Measurements from ENCODE around the gene NCAPD2. TPM values are rescaled to one million over a fixed set of nuclear protein-coding genes. Genes with fewer than 3 reads are reported as not detected.
"Not testable (repeated sequence)": the region's sequence is repeated elsewhere in the genome, so short reads cannot be mapped to it uniquely, and the experiment has no call there.

The NCAPD2 gene
- total RNA-seq, 1 experiment from 2014 or later: 187 TPM

DNA sequence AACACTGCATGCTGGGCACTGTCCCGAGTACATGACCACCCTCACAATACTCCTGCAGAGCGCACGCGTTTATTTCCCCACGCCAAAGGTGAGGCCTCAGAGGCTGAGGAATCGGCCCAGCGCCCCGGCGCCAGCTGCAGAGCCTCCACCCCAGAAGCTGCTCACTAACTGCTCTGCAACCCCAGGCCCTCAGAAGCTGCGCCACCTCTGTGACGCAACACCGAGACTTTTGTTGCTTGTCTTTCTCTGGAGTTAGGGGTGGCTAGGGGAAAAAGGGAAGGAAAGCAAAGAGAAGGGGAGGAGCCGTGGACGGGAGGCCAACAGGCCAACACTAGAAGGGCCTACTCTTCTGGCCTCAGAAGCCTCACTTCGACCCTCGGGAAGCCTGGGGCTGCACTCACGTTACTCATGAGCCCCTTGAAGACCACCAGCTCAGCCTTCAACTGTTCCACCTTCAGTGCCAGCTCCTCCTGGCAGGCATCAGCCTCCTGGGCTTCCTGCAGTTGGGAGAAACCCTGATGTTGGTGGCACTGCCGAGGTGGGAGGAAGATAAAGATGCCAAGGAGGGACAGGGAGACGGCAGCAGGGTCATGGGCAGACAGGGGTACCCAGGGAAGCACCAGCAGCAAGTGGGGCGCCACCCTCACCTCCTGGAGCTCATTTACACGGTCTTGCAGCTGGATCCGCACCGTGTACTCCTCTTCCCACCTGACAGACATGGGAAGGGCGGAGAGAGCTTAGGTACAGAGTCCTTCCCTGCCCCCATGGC lies 56.6 kb downstream of the NCAPD2 start:
- no peak for DNase-seq (ENCODE audit: low spot score)

DNA sequence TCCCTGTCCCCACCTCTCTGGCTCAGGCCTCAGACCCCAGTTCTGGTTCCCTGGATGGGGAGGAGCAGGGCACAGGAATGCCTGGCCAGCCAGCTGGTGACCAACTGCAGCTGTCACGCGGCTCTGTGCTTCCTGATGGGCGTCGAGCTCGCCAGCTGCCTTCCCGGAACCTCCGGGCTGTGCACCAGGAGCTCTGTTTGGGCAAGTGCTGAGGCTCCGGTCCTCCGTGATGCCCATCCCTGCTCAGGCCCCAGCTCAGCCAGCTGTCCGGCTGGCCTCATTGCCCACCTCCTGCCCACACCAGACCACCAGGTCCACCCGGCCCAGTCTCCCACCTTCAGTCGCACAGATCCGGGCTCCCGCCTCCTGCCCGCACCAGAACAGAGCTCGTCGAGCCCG lies 57.2 kb downstream of the NCAPD2 start:
- no peak for DNase-seq (ENCODE audit: low spot score)

DNA sequence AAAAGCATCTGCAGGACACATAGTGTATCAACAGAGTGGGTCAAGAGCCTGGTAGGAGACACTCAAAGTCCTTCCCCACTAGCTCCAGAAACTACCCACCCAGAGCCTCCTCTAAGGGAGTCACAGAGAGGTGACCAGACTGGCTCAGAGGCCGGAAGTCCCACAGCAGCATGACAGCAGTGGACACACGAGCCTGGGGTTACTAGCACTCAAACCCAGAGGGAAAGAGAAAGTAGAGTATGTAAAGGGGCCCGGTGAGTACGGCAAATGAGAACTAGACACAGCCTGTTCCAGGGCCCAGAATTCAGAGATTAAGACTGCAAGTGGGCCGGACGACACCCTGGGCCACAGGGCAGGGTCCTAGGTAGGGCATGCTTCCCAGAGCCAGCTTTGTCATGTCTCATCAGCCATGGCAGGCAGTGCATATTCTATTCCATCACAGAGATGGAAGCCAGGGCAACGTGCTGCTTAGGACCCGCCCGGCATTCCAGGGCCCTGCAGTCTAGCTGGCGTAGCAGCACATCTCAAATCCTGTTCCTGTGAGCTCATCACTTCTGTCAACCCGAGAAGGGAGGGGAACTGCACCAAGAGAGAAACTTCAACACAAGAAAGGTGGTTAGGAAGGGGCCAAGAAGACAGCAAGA lies 57.7 kb downstream of the NCAPD2 start:
- no peak for DNase-seq (ENCODE audit: low spot score)

DNA sequence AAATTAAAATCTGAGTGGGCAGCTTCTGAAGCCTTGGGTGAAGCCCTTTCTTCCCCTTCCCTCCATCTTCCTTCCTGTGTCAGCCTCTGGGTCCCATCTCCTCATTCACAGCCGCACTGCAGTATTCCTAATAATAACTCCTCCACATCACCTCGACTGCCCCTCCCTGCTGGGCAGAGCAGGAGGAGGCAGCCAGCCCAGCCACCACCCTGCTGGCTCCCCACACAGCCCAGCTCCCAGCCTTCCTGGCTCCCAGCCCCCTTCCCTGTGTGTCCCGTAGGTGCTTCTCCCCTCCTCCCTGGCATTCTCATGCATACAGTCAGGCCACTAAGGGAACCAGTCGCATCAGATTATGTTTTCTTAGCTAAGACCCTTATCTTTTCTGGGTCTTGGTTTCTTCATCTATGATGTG lies 58.2 kb downstream of the NCAPD2 start:
- peak; percentile 53 for DNase-seq (ENCODE audit: low spot score)

DNA sequence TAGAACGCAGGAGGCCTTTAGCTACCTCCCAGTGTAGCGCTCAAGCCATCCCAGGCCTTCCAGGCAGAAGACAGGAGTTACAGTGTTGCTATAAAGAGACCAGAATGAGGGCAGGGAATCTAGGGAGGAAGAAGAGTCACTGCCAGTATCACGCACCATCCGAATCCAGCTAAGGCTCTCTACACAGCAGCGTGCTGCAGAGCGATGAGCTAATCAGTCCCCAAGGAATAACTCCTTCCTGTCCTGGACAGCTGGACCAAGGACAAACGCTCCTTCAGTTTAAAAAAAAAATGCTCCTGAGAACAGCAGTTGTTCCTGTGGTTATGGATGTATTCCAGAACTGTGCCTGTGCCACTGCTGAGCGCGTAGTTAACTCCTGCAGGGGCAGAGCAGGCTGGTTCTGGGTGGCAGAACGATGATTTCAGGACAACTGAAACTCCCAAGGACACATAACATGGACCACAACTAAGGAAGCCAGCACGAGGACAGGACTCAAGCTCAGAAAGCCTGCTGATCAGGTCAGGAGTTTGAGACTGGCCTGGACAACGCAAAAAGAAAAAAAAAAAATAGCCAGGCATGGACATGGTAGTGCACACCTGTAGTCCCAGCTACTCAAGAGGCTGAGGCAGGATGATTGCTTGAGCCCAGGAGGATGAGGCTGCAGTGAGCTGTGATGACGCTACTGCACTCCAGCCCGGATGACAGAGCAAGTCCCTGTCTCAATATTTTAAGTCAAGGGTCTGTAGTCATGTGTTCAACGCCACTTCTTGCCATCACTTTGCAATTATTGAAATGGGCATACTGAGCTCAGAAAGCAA lies 59.4 kb downstream of the NCAPD2 start:
- DNase-seq (ENCODE audit: low spot score): peak; percentile 97

DNA sequence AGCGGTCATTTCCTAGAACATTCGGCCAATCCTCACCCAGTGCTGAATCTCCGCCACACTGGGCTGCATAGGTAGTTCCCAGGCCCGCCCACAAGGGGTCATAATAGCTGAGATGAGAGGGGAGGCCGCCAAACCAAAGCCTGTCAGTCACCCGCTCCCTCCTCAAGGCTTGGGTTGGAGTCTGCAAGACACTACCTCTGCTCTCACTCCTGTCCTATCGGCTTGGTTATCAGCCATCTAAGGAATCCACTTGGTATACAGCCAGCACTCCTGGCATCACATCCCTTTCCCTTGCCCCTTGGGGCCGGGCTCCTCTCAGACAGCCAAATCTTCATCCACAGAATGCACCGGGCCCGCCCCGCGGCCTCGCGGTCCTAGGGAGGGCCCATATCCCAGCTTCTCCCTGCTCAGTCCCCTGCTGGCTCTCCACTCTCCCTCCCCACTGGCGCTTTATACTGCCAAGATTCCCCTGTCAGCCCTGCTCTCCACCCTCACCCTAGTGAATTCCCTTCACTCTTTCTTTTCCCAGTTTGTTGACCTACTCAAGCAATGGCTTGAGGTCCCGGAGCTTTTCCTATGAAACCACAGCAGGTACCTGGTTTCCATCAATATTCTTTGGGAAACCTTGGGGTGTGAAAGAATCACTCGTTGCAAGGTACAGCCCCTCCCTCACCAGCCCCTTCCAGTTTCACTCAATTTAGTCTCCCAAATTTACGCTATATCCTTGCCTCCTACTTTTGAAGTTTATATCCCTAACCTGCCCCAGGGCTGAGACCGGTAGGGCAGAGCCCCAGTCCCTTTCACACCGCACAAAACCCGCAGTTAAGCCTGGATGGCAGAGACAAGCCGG lies 60.5 kb downstream of the NCAPD2 start:
- DNase-seq (ENCODE audit: low spot score): peak; percentile 86

DNA sequence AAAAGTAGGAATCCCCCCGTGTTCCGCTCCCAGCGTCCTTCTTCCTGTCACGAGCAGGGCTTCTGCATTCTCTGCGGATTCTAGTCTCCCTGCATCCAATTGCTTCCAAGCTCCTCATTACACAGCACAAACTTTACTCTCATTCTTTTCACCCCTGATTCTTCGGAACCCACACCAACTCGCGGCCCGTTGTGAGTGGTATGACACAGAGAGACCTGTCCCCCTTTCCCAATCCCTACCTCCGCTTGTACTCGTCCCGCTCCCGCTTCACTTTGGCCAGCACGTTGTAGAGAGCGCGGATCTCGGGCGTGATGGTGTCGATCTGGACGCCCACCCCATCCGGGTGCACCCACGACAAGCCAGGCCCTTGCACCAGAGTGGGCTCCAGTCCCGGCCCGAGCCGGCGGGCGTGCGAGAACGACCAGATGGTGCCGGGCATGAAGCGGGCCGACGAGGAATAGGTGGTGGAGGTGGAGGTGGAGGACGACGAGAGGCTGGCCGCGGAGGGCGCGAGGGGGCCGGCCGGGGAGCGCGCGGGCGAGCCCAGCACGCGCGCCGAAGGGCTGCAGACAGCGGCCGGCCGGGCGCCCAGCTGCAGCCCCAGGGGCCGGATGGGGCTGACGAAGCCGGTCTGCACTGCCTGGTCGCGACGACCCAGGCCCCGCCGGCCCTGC lies 61.3 kb downstream of the NCAPD2 start:
- DNase-seq (ENCODE audit: low spot score): no peak

DNA sequence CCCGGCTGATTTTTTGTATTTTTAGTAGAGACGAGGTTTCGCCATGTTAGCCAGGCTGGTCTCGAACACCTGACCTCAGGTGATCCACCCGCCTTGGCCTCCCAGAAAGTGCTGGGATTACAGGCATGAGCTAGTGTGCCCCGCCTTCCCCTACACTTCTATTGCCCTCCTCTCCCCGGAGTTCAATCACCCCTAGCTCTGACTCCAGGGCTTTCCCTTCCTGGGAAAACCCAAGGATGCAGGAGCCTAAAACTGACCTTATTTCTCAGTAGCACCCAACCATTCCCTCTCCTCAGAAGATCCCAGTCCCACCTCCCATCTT lies 62.6 kb downstream of the NCAPD2 start:
- DNase-seq (ENCODE audit: low spot score): not testable (repeated sequence)

DNA sequence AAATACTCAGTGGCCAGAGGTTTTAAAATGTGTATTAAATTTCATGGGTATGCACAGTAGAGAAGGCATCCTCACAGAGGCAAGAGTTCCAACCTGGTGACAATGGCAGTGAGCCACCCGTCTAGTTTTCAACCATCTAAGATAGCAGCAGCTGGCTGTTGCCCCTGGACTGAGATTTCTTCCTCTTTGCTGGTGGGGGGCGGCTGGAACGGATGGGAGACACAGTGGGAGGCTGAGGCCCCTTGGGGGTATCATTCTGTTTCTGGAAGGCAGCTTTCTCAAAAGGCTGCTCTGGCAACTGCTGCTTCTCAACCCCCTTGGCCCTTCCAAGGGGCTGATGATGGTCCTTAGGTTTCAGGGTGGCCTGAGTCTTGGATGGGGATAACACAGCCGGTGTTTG lies 63.0 kb downstream of the NCAPD2 start:
- no peak for DNase-seq (ENCODE audit: low spot score)

DNA sequence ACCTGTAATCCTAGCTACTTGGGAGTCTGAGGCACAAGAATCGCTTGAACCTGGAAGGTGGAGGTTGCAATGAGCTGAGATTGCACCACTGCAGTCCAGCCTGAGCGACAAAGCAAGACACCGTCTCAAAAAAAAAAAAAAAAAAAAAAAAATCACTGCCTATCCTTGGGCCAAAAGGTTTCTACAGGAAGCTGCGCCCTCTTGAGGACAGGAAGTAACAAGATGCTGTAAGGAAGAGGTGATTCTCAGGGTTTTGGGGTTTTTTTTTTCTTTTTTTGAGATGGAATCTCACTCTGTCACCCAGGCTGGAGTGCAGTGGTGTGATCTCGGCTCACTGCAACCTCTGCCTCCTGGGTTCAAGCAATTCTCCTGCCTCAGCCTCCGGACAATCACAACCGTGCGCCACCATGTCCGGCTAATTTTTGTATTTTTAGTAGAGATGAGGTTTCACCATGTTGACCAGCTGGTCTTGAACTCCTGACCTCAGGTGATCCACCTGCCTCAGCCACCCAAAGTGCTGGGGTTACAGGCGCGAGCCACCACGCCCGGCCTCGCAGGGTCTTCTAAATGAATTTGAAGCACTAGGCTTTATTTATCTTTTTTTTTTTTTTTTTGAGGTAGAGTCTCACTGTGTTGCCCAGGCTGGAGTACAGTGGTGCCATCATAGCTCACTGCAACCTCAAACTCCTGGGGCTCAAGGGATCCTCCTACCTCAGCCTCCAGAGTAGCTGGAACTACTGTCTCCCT lies 64.3 kb downstream of the NCAPD2 start:
- peak; percentile 87 for DNase-seq (ENCODE audit: low spot score)

DNA sequence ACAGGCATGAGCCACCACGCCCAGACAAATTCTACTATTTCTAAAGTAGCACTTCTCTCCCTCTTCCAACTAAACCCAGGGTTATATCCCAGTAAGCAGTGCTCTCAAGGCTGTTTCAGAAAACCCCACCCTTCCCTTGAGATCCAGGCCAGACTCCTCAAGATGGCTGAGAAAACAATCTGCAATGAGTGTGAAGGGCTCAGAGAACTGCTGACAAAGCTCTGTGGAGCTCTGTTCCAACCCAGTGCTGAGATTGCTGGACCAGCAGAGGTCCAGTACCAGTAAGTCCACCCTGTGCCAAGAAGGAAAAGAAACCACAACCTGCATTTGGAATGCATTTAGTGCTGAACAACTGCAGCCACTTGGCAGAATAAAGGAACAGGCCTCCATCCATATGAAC lies 65.6 kb downstream of the NCAPD2 start:
- no peak for DNase-seq (ENCODE audit: low spot score)

DNA sequence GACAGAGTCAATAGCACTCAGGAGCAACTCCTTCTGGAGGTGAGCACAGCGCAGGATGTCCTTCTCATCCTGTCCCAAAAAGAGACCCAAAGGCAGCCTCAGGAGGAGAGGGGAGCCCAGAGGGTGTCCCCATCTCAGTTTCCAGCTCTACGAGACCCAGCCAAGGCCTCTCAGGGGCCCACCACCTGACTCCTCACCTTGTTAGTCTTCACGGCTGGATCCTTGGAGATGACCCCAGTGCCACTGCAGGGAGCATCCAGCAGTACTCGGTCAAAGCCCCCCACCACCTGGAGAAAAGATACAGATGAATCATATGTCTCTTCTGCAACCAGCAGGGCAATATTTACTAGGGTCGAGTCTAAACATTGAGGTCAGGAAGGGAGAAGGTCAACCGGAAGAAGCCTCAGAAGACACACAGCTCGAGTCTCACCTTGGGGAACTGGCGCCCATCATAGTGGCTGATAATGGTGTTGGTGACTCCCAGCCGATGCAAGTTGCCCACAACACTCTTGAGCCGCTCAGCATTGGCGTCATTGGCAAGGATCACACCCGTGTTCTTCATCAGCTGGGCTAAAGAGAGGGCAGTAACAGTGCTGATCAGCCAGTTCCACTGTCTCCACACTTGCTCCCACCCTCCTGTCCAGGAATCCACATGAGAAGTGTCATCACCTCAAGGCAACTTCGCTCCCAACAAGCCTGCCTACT lies 66.8 kb downstream of the NCAPD2 start:
- DNase-seq (ENCODE audit: low spot score): no peak

DNA sequence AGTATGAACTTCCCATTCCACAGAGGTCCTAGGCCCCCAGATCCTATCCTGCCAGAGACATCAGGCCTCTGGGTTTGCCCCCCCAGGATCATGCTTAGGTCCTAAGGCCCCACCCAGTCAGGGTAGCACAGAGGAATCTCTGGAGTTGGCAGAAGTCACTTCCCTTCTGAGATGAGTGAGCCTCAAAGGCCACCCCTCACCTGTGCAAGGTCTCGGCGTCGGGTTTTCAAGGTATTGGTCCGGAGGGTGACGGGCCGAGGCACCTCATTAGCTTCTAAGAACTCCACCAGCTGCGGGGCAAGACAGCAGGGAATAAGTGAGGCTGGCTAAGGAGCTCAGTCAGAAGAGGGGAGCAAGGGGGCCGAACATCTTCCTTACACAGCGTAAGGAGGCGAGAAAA lies 69.0 kb downstream of the NCAPD2 start:
- no peak for DNase-seq (ENCODE audit: low spot score)

DNA sequence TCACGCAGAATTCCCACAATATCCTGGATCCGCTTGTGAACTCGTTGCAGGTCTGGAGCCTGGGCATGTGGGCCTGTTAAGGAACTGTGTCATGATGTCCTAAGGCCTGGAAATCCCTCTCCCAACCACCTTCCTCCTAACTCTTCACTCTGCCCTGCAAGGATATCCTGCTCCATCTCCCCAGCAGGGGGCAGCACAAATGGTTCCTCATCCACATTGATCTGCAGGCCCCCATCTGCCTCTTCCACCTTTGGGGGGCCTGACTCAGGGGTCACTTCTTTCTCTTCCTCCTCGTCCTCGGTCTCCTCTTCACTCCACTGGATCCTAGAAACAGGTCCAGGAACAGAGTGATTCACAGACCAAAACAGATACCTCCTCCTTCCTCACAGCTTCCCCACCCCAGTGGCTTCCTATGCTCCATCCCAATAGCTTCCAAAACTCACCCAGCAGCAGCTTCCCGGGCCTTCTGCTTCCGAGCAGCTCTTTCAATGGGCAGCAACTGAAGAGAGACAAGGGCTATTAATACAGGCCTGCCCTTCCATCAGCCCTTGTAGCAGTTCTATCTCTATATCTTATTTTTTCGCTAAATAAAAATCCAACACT lies 69.6 kb downstream of the NCAPD2 start:
- DNase-seq (ENCODE audit: low spot score): peak; percentile 43

DNA sequence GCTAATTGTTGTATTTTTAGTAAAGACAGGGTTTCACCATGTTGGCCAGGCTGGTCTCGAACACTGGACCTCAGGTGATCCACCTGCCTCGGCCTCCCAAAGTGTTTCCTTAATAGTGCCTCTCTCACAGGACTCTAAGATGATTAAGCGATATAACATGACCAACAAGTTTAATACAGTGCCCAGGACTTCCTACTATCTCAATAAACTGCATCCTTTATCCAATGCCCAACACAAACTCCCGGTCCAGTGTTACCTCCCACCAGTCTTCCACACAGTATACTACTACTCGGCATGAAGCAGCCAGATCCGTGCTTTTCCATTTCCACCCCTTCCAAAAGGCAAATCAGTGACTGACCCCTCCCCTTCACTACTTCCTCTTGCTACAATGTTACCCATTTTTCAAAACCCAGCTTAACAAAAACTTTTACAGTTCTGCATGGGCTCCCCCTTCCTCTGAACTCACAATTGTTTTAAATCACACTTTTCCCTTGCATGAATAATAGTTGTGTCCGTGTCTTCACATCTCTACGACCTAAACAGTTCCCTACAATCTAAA lies 73.3 kb downstream of the NCAPD2 start:
- no peak for DNase-seq (ENCODE audit: low spot score)

DNA sequence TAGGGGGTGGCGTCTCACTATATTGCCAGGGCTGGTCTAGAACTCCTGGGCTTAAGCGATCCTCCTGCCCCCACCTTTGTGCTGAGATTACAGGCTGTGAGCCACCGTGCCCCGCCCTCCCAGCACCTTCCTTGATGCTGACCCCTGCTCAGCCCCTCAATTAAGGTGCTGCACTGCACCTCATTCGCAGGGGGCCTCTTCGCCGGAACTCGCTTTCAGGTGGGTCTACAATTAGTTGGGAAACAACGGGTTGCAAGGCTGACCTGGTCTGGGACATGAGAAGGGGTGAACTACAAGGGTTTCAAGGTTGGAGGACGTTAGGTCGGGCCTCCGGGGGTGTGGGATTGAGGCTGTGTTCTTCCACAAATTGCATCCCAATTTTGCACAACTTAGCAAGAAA lies 75.4 kb downstream of the NCAPD2 start:
- no peak for DNase-seq (ENCODE audit: low spot score)

DNA sequence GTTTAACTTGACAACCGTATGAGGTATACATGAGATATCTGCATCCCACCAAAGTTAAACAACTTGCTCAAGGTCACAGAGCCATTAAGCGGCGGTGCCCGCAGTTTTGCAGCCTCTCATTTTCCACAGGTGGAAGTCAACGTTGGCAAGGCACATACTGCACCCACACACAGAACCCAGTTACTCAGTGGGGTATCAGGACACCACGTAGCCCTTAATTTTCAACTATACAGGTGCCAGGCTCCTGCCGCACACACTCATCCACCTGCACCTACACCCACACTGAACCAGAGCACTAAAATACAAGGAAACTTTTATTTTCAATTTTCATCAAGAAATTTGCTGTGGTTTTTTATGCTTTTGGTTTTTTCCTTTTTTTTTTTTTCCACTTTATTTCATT lies 75.9 kb downstream of the NCAPD2 start:
- DNase-seq (ENCODE audit: low spot score): no peak

DNA sequence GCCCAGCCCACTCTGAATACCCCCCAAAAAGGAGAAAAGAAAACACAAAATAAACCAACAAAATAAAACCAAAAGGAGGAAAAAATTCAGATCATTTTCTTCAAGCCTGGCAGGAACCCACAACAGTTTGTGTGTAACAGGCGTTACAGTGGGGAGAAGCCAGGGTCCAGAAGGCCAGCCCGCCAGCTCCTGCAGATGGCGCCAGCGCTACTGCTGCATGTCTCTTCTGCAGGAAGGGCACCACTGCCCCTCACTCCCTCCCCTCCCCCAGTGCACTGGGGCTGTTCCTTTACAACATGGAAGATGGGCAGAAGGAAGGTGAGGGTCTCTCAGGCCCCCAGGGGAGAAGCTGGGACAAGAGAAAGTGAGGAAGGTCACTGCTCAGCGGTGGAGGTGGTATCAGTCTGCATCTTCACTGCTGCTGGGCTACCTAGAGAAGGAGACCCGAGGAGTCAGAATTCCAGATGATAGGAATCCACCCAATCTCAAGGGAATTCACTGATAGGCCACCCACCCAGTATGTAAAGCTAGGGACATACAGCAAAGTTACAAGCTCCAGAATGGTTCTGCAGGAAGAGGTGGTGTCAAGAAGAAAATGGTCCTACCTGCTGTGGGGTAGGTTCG lies 76.5 kb downstream of the NCAPD2 start:
- peak; percentile 62 for DNase-seq (ENCODE audit: low spot score)

DNA sequence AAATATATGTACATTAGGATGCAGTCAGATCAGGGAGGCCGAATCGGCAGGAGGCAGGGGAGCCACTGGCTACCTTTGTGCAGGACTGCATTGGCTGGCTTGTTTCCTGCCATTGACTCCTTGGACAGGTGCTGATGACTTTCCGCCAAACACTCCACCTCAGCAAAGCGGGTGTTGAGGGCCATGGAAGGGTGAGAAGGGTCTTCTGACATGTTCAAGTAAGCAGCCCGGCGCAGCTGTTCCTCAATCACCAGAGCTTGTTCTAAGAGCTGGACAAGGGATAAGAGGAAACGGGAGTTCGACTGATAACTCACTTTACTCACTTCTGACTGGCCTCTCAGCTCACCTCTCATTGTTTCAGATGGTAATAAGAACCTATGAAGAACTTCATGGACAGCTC lies 79.1 kb downstream of the NCAPD2 start:
- no peak for DNase-seq (ENCODE audit: low spot score)
